G401.6 (cell line): ENCODE measurements around the gene DAZAP1.
"Not testable (repeated sequence)": the region's sequence is repeated elsewhere in the genome, so short reads cannot be mapped to it uniquely, and the experiment has no call there.

Source experiments
- FAIRE-seq: peaks from 2 replicates; lab custom pipeline; 2012; peaks lifted over from hg19 to GRCh38; lab: Jason Lieb, UNC

Gene DAZAP1

DNA sequence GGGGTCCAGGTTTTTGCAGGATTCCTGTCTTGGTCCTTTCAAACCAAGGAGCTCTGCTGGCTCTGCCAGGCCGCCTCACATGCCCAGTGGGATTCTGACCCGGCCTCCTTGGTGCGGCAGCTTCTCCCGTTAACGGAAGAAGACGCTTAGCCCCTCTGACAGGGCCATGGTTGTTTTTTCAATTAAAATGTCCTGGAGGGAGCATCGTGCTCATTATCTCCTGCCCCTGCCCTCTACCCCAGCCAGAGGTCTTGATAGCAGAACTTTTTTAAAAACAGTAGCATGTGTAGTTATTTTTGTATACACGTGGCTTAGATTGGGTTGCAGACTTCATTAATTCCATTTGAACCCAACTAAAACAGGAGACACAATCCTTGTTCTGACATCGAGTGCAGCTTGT is 19.4 kb downstream of the DAZAP1 start:
- FAIRE-seq = no peak

DNA sequence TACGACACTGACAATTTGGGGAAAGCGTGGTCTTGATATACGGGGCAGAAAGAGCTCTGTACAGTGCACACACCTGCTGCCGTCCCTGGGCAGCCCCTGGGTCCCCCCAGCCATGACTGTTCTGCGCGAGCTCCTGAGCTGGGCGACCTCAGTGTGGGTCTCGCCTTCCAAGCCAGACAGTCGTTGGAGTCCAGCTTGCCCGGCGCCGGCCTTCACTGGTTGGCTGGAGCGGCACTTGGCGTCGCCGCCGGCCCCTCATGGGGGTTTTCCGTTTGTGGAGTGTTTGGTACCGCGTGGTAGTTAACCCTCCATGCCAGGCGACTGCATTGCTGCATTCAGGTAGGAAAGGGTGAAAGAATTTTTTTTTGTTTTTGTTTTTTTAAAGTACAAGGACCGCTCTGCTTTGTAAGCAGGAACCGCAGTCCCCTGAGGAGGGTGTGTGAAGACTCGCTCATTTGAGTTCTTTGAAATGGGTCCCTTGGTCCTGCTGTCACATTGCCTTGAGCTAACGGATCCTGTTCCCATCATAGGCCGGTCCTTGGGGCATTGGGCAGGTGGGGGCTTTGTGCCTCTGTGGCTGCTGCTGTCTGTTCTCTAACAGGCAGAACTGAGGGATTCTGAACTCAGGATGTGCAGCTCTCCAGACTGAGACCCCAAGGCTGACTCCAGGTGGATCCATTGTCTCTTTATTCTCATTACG is 20.0 kb downstream of the DAZAP1 start:
- FAIRE-seq = no peak

DNA sequence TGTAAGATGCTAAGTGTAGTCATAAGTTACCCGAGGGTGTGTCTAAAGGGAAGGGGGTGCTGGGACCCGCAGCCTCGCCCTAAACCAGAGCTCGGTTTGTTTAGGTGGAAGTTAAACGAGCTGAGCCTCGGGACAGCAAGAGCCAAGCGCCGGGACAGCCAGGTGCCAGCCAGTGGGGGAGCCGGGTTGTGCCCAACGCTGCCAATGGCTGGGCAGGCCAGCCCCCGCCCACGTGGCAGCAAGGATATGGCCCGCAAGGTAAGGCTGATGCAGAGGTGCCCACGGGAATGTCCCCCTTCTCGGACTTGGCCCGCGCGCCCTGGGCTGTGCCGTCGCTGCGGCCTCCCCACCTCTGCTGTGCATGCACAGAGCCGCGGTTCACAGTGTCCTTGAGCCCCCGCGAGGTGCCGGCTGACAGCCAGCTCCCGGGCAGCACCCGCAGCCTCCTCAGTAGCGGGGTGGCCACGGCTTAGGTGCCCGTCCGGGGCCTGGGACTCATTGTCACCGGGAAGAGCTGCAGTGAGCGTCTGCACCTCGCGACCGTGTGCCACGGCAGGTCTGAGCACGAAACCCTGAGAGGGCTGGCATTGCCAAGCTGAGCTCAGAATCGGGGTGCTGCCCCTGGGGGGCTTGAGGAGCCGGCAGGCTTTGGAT is 21.5 kb downstream of the DAZAP1 start:
- no peak for FAIRE-seq

DNA sequence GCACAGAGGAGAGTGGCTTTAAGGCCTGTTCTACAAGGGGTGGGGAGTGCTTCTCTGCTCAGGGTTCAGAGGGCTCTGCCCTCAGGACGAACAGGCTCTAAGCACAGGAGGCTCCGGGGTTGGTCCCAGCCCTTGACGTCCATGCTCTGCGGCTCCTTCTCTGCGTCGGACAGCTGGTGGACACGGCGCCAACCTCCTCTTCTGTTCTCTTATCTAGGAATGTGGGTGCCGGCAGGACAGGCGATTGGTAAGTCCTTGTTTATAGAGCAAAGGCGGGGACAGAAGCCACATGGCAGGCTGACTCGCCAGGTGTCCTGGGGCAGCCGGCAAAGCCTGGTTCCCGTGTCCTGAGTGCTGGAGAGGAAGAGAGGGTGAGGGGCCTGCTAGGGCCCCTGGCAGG is 22.4 kb downstream of the DAZAP1 start:
- no peak for FAIRE-seq

DNA sequence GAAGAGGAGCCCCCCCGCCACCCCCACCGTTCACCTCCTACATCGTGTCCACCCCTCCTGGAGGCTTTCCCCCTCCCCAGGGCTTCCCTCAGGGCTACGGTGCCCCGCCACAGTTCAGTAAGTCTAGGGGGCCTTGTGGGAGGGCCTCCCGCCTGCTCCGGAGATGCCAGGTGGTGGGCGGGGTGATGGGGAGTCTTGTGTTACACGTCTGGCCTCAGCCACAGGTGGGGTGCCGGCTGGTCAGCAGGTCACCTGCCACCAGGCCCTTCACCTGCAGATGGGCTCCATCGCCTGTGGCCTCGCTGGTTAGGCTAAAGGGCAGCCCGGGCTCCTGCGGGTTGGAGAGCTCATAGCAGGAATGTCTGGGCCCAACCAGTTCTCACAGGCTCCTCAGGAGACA is 22.9 kb downstream of the DAZAP1 start:
- no peak for FAIRE-seq

DNA sequence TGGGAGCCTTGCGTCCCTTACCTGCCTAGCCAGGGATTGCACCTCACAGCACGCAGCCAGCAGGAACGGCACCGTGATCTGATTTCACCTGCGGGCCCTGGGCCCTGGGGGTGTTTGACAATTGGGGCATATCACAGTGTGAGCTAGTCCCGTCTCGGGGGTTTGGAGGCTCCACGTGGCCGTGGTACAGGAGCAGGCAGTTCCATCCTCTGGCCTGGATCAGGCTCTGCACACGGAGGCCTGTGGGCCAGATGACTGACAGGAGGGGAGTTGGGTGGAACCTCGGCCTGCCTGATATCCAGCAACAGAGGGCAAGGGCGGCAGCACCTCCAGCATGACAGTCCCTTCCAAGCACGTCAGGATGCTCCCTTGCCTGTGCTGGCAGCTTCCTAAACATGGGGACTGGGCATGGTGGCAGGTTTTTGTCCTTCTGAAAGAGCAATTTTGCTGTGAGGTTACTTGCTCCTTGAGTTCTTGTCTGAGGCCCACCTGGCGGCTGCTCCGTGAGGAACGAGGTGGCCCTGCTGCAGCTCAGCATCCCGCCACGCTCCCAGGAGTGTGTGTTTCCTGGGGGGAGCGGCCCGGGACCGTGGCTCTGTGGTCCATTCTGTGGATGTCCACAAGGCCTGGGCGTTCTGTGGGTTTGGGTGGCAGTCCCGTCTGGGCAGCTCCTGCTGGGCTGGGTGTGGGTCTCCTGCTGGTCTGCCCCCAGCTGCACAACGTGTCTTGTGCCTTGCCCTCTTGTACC is 24.5 kb downstream of the DAZAP1 start:
- no peak for FAIRE-seq

DNA sequence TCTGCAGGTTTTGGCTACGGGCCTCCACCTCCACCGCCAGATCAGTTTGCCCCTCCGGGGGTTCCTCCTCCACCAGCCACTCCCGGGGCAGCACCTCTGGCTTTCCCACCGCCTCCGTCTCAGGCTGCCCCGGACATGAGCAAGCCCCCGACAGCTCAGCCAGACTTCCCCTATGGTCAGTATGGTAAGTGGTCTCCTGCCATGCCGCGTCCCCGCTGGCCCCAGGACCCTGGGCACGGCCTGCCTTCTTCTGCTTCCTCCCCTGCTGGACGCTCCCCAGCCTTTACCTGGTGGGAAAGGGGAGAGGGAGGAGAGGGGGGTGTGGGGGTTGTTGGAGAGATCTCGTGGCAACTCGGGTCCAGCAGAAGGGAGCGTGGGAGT is 25.1 kb downstream of the DAZAP1 start:
- FAIRE-seq = no peak

DNA sequence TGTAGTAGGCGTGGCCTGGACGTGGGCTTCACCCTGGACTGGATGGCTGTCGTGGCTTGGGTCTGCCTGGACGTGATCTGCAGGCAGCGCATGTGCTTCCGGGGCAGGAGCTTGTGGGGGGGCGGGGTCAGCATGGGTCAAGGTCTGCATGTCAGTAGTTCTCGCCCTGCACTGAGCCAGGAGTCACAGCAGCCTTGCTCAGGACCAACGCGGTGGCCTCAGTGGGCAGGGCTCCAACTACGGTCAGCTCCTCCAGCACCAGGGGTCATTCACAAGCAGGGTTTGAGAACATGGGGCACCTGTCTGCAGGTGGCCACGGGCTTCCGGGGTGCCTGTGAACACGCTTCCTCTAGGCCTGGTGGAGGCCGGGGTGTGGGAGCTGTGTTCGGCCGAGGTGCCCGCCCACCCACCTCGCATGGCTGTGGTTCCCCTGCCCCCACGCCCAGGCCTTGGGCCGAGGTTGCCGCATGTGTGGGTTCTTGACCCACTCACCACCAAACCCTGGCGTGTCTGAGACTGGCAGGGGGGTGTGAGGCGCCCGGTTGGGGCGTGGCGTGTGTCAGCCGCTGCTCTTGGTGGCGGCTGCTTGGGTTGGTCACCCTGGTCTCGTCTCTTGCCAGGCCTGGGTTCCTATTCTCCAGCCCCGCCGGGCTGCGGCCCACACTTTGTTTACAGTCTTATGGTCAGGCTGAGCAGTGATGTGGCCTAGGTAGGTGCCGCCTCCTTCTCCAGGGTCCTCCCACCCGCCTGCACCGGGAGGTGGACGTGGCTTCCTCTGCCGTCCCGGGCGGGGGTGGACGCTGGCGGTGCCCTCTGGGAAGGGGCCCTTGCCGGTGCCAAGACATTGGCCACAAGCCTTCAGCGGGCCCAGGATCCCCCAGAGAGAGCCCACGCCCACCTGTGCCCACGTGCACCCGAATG is 26.0 kb downstream of the DAZAP1 start:
- FAIRE-seq = no peak

DNA sequence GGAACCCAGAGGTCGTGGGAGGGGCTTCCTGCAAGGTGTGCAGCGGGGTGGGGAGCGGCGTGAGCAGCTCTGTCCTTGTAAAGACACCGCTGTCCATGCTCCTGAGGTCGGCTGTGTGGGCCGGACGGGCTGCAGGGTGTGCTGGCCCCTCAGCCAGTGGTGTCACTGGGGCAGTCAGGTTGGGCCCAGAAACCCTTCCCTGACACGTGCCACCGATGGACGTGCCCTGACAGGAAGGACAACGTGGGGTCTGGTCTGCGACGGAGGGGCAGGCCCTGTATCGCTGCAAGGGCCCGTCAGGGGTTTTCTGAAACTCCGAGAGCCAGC is 26.6 kb downstream of the DAZAP1 start:
- FAIRE-seq = no peak

DNA sequence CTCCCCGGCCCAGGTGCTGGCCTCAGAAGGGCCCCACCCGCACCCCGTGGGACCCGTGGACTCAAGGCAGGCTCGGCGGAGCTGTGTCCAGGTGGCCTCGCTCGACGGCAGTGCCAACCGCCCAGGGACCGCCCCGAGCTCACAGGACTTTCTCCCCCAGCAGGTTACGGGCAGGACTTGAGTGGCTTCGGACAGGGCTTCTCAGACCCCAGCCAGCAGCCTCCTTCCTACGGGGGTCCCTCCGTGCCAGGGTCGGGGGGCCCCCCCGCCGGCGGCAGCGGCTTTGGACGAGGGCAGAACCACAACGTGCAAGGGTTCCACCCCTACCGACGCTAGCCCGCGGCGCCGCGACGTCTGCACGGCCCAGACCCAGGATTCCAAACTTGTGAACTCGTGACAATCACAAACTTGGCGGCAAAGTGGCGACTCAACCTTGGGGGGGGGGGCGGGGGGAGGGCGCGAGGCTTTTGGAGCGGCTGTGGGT is 27.2 kb downstream of the DAZAP1 start:
- no peak for FAIRE-seq

DNA sequence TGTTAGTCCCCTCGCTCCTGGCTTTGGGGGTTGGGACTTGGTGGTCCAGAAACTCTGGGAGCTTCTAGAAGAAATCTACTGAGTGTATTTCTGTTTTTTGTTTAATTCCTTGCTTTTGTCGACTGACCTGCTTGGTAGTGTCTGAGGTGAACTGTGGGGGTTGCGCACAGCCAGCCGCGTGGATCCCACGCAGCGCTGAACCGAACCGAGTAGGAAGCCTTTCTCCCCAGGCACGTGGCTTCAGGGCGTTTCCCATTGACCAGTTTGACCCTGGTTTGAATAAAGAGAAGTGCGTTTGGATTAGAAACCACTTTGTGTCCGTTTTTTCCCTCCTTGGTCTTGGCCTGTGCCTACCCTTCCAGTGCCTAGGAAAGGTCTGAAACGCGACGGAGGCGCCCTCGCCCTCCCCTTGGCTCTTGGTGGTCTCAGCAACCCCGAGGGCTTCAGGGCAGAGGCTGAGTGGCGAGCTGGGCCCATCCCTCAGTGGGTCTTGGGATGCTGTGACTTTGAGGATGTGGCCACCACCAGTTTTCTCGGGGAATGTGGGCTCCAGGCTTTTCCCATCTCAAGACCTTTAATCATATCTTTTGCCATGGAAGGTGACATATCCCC is 28.1 kb downstream of the DAZAP1 start:
- FAIRE-seq = no peak

DNA sequence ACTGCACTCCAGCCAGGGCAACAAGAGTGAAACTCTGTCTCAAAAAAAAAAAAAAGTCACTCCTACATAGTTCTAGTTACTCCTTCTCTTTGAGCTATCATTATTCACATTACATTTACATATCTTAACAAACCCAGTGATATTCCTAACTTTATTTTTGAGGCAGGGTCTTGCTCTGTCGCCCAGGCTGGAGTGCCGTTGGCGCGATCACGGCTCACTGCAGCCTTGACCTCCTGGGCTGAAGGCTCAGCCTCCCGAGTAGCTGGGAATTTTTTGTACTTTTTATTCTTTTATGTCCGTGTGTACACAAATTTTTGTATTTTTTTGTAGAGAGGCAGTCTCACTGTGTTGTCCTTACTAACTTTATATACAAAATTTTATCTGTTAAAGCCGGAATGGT is 30.2 kb downstream of the DAZAP1 start:
- no peak for FAIRE-seq

DNA sequence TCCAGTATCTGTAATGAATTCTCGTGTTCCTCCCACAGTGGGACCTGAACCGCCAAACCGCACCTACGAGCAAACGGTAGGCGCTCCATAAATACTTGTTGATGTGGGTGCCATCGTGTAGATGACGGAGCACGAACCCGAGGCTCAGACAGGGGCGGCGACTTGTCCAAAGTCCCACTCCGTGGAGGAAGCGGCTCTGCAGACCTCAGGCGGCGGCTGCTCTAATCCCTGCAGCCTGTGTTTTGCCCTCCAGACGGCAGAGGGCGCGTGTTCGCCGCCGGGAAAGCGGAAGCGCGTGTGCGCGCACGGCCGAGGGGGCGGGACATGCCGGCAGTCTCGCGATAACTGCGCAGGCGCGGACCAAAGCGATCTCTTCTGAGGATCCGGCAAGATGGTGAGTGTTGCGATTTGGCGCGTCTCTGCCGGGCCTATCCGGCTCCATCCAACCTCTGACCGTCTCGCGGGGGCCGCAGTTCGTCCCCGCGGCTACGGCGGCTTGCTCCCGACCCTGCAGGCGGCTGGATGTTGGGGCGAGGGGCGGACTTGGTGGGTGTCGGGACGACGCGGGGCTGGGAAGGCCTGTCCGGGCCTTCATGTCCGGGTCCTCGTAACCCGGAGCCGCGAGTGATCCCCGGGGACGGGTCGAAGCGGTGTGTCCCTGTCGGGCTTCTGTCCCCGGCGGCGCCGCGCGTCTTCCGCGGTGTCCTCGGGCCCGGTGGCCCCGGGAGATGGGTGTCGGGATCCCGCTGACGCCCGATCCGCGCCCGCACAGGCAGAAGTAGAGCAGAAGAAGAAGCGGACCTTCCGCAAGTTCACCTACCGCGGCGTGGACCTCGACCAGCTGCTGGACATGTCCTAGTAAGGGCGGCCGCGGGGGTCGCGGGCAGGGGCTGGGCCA is 30.9 kb downstream of the DAZAP1 start, which contains the start of gene RPS15:
Gene RPS15, plus strand, starts transcription at position 362 of the 898 bp plus-strand sequence. Its CDS starts 30 bp downstream, at position 392.
- FAIRE-seq = peak; percentile 95

DNA sequence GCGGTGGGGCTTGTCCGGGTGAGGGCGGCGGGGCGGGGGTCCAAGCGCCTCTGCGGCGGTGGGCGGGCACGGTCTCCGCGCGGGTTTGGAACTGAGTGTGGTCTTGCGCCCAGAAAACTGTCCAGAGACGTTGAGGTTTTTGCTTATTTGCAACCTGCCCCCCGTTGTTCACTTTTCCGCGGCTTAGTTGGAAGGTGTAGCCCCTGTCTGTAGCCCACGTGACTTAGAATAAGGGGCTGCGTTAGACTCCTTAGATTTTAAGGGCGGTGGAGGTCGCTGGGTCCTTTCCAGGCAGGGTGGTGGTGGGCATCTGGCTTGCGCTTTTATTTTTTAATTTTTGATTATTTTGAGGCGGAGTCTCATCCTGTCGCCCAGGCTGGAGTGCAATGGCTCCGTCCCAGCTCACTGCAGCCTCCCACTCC is 31.6 kb downstream of the DAZAP1 start:
- FAIRE-seq = no peak

DNA sequence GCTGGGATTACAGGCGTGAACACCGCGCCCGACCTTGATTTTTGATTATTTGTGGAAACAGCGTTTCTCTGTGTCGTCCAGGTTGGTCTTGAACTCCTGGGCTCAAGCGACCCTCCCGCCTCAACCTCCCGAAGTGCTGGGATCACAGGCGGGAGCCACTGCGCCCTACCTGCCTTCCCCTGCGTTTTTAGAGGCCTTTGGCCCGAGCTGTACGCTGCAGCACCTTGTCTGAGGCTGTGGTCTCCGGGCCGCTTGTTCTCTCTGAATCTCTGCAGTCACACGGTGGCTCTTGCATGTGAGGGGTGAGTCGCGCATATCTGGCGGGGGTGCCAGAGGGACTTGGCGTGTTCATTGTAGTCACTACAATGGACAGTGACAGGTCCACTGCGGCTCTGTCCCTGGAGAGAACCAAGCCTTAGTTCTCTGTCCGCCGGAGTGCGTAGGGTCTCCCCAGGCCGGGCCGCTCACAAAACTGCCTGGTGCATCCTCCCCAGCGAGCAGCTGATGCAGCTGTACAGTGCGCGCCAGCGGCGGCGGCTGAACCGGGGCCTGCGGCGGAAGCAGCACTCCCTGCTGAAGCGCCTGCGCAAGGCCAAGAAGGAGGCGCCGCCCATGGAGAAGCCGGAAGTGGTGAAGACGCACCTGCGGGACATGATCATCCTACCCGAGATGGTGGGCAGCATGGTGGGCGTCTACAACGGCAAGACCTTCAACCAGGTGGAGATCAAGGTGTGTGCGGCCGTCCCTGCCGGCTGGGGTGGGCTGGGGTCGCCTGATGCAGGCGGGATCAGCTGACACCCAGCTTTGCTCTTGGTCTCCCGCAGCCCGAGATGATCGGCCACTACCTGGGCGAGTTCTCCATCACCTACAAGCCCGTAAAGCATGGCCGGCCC is 32.4 kb downstream of the DAZAP1 start:
- not testable (repeated sequence) for FAIRE-seq

DNA sequence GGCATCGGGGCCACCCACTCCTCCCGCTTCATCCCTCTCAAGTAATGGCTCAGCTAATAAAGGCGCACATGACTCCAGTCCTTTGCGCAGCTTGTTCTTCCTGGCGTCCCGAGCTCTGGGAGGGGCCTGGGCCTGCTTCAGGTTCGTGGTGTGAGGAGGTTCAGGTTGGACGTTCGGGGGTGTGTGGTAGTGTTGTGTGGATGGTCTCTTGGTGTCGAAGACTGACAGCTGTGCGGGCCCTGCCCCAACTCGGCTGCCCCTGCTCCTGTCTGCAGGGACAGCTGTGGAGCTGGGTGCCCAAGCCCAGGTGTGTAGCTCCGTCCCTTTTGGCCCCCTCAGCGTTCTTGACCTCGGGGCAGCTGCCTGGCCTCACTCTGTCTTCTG is 33.0 kb downstream of the DAZAP1 start:
- FAIRE-seq = no peak

DNA sequence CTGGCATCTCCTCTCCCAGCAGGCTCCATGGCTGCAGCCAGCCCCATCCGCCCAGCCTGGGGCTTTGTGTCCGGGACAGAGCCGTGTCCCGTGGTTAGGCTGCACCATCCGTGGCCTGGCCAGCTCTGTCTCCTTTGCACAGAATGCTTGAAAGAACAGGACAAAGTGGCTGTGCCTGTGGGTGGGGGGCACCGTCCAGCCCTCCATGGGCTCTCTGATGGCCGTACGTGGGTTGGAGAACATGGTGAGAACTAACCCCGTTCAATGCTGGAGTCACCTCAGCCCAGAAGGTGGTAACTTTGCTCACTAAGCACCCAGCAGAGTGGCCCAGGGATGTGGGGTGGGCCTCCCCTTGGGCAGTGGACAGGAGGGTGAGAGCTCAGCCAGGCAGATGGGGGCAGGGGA is 33.6 kb downstream of the DAZAP1 start:
- FAIRE-seq = no peak

DNA sequence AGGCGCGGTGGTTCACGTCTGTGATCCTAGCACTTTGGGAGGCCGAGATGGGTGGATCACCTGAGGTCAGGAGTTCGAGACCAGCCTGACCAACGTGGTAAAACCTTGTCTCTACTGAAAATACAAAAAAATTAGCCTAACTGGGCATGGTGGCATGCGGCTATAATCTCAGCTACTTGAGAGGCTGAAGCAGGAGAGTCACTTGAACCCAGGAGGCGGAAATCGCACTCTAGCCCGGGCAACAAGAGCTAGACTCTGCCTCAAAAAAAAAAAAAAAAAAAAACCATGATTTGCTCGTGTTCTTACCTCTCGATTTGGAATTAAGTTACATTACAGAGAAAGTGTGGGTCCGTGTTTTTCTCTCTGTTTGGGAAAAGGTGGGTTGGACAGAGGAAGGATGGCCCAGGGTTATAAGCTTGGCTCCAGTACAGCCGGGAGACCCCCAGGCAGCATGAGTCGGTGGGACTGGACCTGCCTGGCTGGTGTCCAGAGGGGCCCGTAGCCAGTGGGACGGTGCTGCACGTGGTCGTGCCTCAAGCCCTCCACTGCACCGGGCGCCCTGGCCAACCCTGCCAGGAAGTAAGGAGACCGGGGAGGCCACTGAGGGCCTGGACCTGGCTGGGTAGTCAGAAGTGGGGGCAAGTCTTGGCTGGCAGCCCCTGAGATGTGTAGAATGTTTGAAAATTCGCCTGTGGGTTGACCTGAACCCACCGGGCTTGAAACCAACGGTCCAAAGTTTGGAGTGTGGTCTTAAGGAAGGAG is 34.5 kb downstream of the DAZAP1 start:
- no peak for FAIRE-seq
